Naive thymus-derived CD4-positive, alpha-beta T cell (primary cell): ENCODE measurements around the gene FCRLA. TPM values are rescaled to one million over a fixed set of nuclear protein-coding genes. Genes with fewer than 3 reads are reported as not detected.

Source experiments
- ATAC-seq: fragments of 150-1000 bp; cut with Tn5 transposase; 2 replicates; pipeline ENCODE4 v1.10.0; 2021; ENCODE audit warnings: mild to moderate bottlenecking, moderate library complexity
- CTCF ChIA-PET: fragments of 350-600 bp; sonication (Branson Sonifier 250); formaldehyde crosslinking; loops from one replicate; lab custom pipeline; 2021; ENCODE audit warnings: antibody characterized with exemption; lab: Charles Lee
- POLR2A ChIA-PET: fragments of 350-600 bp; sonication (Branson Sonifier 250); formaldehyde crosslinking; loops from one replicate; lab custom pipeline; 2021; ENCODE audit warnings: antibody characterized with exemption, inconsistent platforms; lab: Charles Lee
- DNase-seq, 9 donors: peaks; one replicate each; pipeline versions ENCODE4 v3.0.0 to v3.0.0-alpha.2; 2020 to 2022; ENCODE audit warnings: mixed read lengths in 1 of 9
- H3K27ac ChIP-seq: one replicate; pipeline ENCODE4 v1.7.0; 2013; ENCODE audit warnings: mild to moderate bottlenecking, low read depth, low read length, moderate library complexity
- H3K27me3 ChIP-seq, 2 donors: one replicate each; pipeline ENCODE4 v1.7.0; 2013; ENCODE audit warnings: low read length in 2 of 2, mild to moderate bottlenecking in 2 of 2, moderate library complexity in 2 of 2; ENCODE audit not compliant: control insufficient read depth in 2 of 2, insufficient read depth in 2 of 2
- H3K36me3 ChIP-seq, 3 experiments: 1 replicate in 2 of 3; 2 replicates in 1 of 3; pipeline ENCODE4 v1.7.0; 2013; ENCODE audit warnings: low read length in 3 of 3, mild to moderate bottlenecking in 3 of 3, moderate library complexity in 1 of 3; ENCODE audit not compliant: insufficient read depth in 3 of 3, control insufficient read depth in 2 of 3
- H3K4me1 ChIP-seq, 2 donors: one replicate each; pipeline ENCODE4 v1.7.0; 2013; ENCODE audit warnings: low read length in 2 of 2, mild to moderate bottlenecking in 2 of 2, moderate library complexity in 1 of 2; ENCODE audit not compliant: control insufficient read depth in 2 of 2, insufficient read depth in 2 of 2
- H3K4me3 ChIP-seq: 2 replicates; pipeline ENCODE4 v1.7.0; 2013; ENCODE audit warnings: mild to moderate bottlenecking, low read length
- H3K9me3 ChIP-seq, 3 experiments: 1 replicate in 2 of 3; 2 replicates in 1 of 3; pipeline ENCODE4 v1.7.0; 2013; ENCODE audit warnings: low read length in 3 of 3; ENCODE audit not compliant: control insufficient read depth in 2 of 3
- H3K27ac Mint-ChIP-seq, 9 donors: one replicate each; pipeline ENCODE4 v1.8.0; 2020 to 2022; ENCODE audit warnings: mixed read lengths in 9 of 9, mild to moderate bottlenecking in 8 of 9, moderate library complexity in 5 of 9, inconsistent platforms in 2 of 9
- H3K27me3 Mint-ChIP-seq, 5 donors: one replicate each; pipeline ENCODE4 v1.8.0; 2021 to 2022; ENCODE audit warnings: mixed read lengths in 5 of 5, mild to moderate bottlenecking in 1 of 5
- H3K36me3 Mint-ChIP-seq, 5 donors: one replicate each; pipeline ENCODE4 v1.8.0; 2020 to 2022; ENCODE audit warnings: mixed read lengths in 5 of 5, mild to moderate bottlenecking in 3 of 5, inconsistent platforms in 1 of 5
- H3K4me1 Mint-ChIP-seq, 7 donors: one replicate each; pipeline ENCODE4 v1.8.0; 2020 to 2022; ENCODE audit warnings: mixed read lengths in 7 of 7, mild to moderate bottlenecking in 3 of 7, inconsistent platforms in 1 of 7
- H3K4me3 Mint-ChIP-seq, 10 donors: one replicate each; pipeline ENCODE4 v1.8.0; 2020 to 2022; ENCODE audit warnings: mild to moderate bottlenecking in 10 of 10, mixed read lengths in 10 of 10, moderate library complexity in 6 of 10, inconsistent platforms in 2 of 10
- H3K9me3 Mint-ChIP-seq, 11 donors: one replicate each; pipeline ENCODE4 v1.8.0; 2020 to 2022; ENCODE audit warnings: mixed read lengths in 11 of 11, mild to moderate bottlenecking in 4 of 11, inconsistent platforms in 1 of 11, moderate library complexity in 1 of 11
- intact Hi-C, 2 donors: fragments of 100-400 bp; cut with micrococcal nuclease; formaldehyde crosslinking; loops; one replicate each; pipeline ENCODE4 v1.15.1; 2023
- polyA plus RNA-seq, 2 donors: library from polyadenylated mRNA; unstranded; fragments of 300-500 nt; fragmentation: Illumina TruSeq; gene quantifications; one replicate each; pipeline ENCODE4 v1.2.3, GENCODE V29; 2021
- total RNA-seq, 6 experiments: library from RNA in 5 of 6; stranded (reverse) in 5 of 6; gene quantifications; 1 replicate in 5 of 6; 2 replicates in 1 of 6; pipeline ENCODE4 v1.2.3 and lab custom pipeline; 2021 to 2026

Gene FCRLA
- total and polyA plus RNA-seq, 7 experiments from 2014 or later = 0.32 to 1.8 (median 0.57) TPM; not detected in 1

GRCh38 chr1:161718559-161719324, 11.7 kb downstream of the FCRLA start:
- no peaks in the 10 kb centered on the region for H3K4me1 ChIP-seq
- DNase-seq = no peak
- H3K27me3 Mint-ChIP-seq = peaks cover 0 to 73% (median 6%) of the 10 kb centered on the region in 5 donors
- H3K9me3 Mint-ChIP-seq = no peaks in the 10 kb centered on the region
- intact Hi-C loops = no loop called here
- no peaks in the 10 kb centered on the region for H3K36me3 Mint-ChIP-seq
- peaks cover 5 to 19% (median 10%) of the 10 kb centered on the region in 7 donors for H3K4me1 Mint-ChIP-seq
- no peak overlapping the region for H3K4me3 ChIP-seq
- no peaks in the 10 kb centered on the region for H3K27me3 ChIP-seq
- no peaks in the 10 kb centered on the region for H3K9me3 ChIP-seq
- H3K36me3 ChIP-seq = no peaks in the 10 kb centered on the region
- ATAC-seq = peak; percentile 49
- ChIA-PET CTCF (no interaction called here), POLR2A (interaction anchor here (5.0 kb wide), 1 partner anchor 8 kb away, joined by 21 read pairs; no protein-coding TSS in a partner anchor)
- H3K4me3 Mint-ChIP-seq = peak overlapping the region in 1 of 10 donors; percentile 51
- H3K27ac Mint-ChIP-seq = peak overlapping the region in 2 of 9 donors; percentile 4 to 63
- no peak overlapping the region for H3K27ac ChIP-seq

GRCh38 chr1:161719325-161719611, 12.2 kb downstream of the FCRLA start:
- H3K36me3 Mint-ChIP-seq = no peaks in the 10 kb centered on the region
- no peaks in the 10 kb centered on the region for H3K4me1 ChIP-seq

GRCh38 chr1:161720422-161720821, 13.4 kb downstream of the FCRLA start:
- DNase-seq (no peak), ATAC-seq (no peak)
- H3K9me3 ChIP-seq = no peaks in the 10 kb centered on the region
- no peaks in the 10 kb centered on the region for H3K36me3 ChIP-seq
- intact Hi-C loops = loop anchor here in 1 of 2 donors (10.0 kb wide), 1 partner anchor 1796 kb away; the partner anchor contains the start of gene TAGLN2
- no peak overlapping the region for H3K27ac ChIP-seq
- H3K36me3 Mint-ChIP-seq = no peaks in the 10 kb centered on the region
- POLR2A ChIA-PET = no interaction called here
- no peak overlapping the region for H3K27ac Mint-ChIP-seq
- H3K4me3 Mint-ChIP-seq = no peak overlapping the region
- peaks cover 10 to 19% (median 13%) of the 10 kb centered on the region in 7 donors for H3K4me1 Mint-ChIP-seq
- no peaks in the 10 kb centered on the region for H3K27me3 ChIP-seq
- H3K4me3 ChIP-seq = no peak overlapping the region
- no peaks in the 10 kb centered on the region for H3K4me1 ChIP-seq
- CTCF ChIA-PET = no interaction called here
- H3K9me3 Mint-ChIP-seq = no peaks in the 10 kb centered on the region
- H3K27me3 Mint-ChIP-seq = peaks cover 0 to 80% (median 6%) of the 10 kb centered on the region in 5 donors

More at GRCh38 chr1:161719325-161719611, 12.2 kb downstream of the FCRLA start:
- no peak overlapping the region for H3K27ac Mint-ChIP-seq
- H3K27me3 ChIP-seq = no peaks in the 10 kb centered on the region
- no peaks in the 10 kb centered on the region for H3K9me3 ChIP-seq
- ChIA-PET CTCF (no interaction called here), POLR2A (no interaction called here)
- H3K27me3 Mint-ChIP-seq = peaks cover 0 to 77% (median 8%) of the 10 kb centered on the region in 5 donors
- intact Hi-C loops = no loop called here
- H3K4me1 Mint-ChIP-seq = peaks cover 5 to 19% (median 10%) of the 10 kb centered on the region in 7 donors
- ATAC-seq (no peak), DNase-seq (no peak)
- H3K4me3 Mint-ChIP-seq = peak overlapping the region in 1 of 10 donors; percentile 51
- H3K4me3 ChIP-seq = no peak overlapping the region
- no peaks in the 10 kb centered on the region for H3K36me3 ChIP-seq
- H3K9me3 Mint-ChIP-seq = no peaks in the 10 kb centered on the region
- no peak overlapping the region for H3K27ac ChIP-seq

- Mint-ChIP-seq H3K4me1 (peaks cover 13 to 24% (median 18%) of the 10 kb centered on the region in 7 donors), H3K9me3 (no peaks in the 10 kb centered on the region), H3K27me3 (peaks cover 0 to 80% (median 0%) of the 10 kb centered on the region in 5 donors), H3K4me3 (peak within 1 kb of the TSS in 1 of 10 donors; percentile 65), H3K36me3 (no peaks in the 10 kb centered on the region), H3K27ac (no peak within 1 kb of the TSS)
- Histone ChIP-seq H3K27me3 (no peaks in the 10 kb centered on the region), H3K36me3 (no peaks in the 10 kb centered on the region), H3K9me3 (no peaks in the 10 kb centered on the region), H3K4me1 (no peaks in the 10 kb centered on the region), H3K27ac (no peak within 1 kb of the TSS), H3K4me3 (no peak within 1 kb of the TSS)
- DNase-seq = no peak
- intact Hi-C loops = loop anchor here in 1 of 2 donors (10.0 kb wide), 1 partner anchor 1796 kb away; the partner anchor contains the start of gene TAGLN2
- ATAC-seq = no peak
- ChIA-PET POLR2A (no interaction called here), CTCF (no interaction called here)
Observed at GRCh38 chr1:161720956-161721737, 14.1 kb downstream of the FCRLA start, which contains the start of gene FCRLB. Gene FCRLB (plus strand): TSS chr1:161721544. CDS start chr1:161722673, 1,129 bp downstream.

- ATAC-seq (peak; percentile 57), DNase-seq (no peak)
- no peak overlapping the region for H3K27ac ChIP-seq
- Mint-ChIP-seq H3K27me3 (peaks cover 0 to 78% (median 0%) of the 10 kb centered on the region in 5 donors), H3K9me3 (no peaks in the 10 kb centered on the region), H3K27ac (no peak overlapping the region), H3K4me1 (peaks cover 13 to 25% (median 18%) of the 10 kb centered on the region in 7 donors), H3K36me3 (no peaks in the 10 kb centered on the region), H3K4me3 (peak overlapping the region in 1 of 10 donors; percentile 65)
- H3K9me3 ChIP-seq = no peaks in the 10 kb centered on the region
- intact Hi-C loops = loop anchor here in 1 of 2 donors (10.0 kb wide), 1 partner anchor 1797 kb away; the partner anchor contains the start of gene TAGLN2
- H3K36me3 ChIP-seq = no peaks in the 10 kb centered on the region
- H3K27me3 ChIP-seq = no peaks in the 10 kb centered on the region
- POLR2A ChIA-PET = interaction anchor here (0.6 kb wide), 1 partner anchor 157 kb away, joined by 7 read pairs; no protein-coding TSS in a partner anchor
- no peaks in the 10 kb centered on the region for H3K4me1 ChIP-seq
- CTCF ChIA-PET = no interaction called here
- H3K4me3 ChIP-seq = no peak overlapping the region
Observed at GRCh38 chr1:161721738-161722343, 14.8 kb downstream of the FCRLA start.

GRCh38 chr1:161722406-161722805, 15.4 kb downstream of the FCRLA start:
- H3K36me3 ChIP-seq = no peaks in the 10 kb centered on the region
- H3K27me3 ChIP-seq = no peaks in the 10 kb centered on the region
- POLR2A ChIA-PET = interaction anchor here (0.6 kb wide), 1 partner anchor 157 kb away, joined by 7 read pairs; no protein-coding TSS in a partner anchor
- H3K4me1 ChIP-seq = peaks cover 0 to 3% of the 10 kb centered on the region in 2 donors
- no peaks in the 10 kb centered on the region for H3K9me3 ChIP-seq
- Mint-ChIP-seq H3K36me3 (no peaks in the 10 kb centered on the region), H3K27ac (no peak overlapping the region), H3K4me3 (no peak overlapping the region), H3K9me3 (no peaks in the 10 kb centered on the region), H3K27me3 (peaks cover 0 to 72% (median 0%) of the 10 kb centered on the region in 5 donors), H3K4me1 (peaks cover 9 to 25% (median 19%) of the 10 kb centered on the region in 7 donors)
- CTCF ChIA-PET = interaction anchor here (1.0 kb wide), 1 partner anchor 235 kb away, joined by 3 read pairs; no protein-coding TSS in a partner anchor
- H3K4me3 ChIP-seq = no peak overlapping the region
- no peak overlapping the region for H3K27ac ChIP-seq
- ATAC-seq = no peak
- intact Hi-C loops = loop anchor here in 1 of 2 donors (10.0 kb wide), 1 partner anchor 1798 kb away; the partner anchor contains the start of gene TAGLN2
- no peak for DNase-seq
